ENCODE results near the gene SLC16A7. TPM values are rescaled to one million over a fixed set of nuclear protein-coding genes. Genes with fewer than 3 reads are reported as not detected.

SLC16A7 gene
- total and polyA plus RNA-seq, 9 of the 15 experiments (the other 6 are each of a cell fraction or from before 2014, with no cell fraction given): 0.18 TPM; not detected in 8

- TF ChIP-seq ZNF449 (CRISPR knock-in tag; IDR thresholded peaks at IDR 0.05) (no peak), SNRNP70 (optimal IDR thresholded peaks at IDR 0.05; ENCODE audit: low read depth, low read length) (no peak), XRCC3 (IDR thresholded peaks at IDR 0.05) (no peak), HDGF (IDR thresholded peaks at IDR 0.05) (no peak), FOXJ2 (tag; IDR thresholded peaks at IDR 0.05) (no peak), BRD9 (IDR thresholded peaks at IDR 0.05; ENCODE audit: low read depth, partially characterized antibody) (no peak), E2F3 (CRISPR knock-in tag; IDR thresholded peaks at IDR 0.05) (no peak), U2AF2 (optimal IDR thresholded peaks at IDR 0.05; ENCODE audit: low read depth, low read length) (no peak), GABPB2 (CRISPR knock-in tag; conservative IDR thresholded peaks at IDR 0.05) (no peak), ZNF77 (CRISPR knock-in tag; IDR thresholded peaks at IDR 0.05) (no peak), ZNF407 (IDR thresholded peaks at IDR 0.05; ENCODE audit: low read depth) (no peak), ZFP1 (CRISPR knock-in tag; IDR thresholded peaks at IDR 0.05) (no peak)
- TF ChIP-seq, protein P1, sequence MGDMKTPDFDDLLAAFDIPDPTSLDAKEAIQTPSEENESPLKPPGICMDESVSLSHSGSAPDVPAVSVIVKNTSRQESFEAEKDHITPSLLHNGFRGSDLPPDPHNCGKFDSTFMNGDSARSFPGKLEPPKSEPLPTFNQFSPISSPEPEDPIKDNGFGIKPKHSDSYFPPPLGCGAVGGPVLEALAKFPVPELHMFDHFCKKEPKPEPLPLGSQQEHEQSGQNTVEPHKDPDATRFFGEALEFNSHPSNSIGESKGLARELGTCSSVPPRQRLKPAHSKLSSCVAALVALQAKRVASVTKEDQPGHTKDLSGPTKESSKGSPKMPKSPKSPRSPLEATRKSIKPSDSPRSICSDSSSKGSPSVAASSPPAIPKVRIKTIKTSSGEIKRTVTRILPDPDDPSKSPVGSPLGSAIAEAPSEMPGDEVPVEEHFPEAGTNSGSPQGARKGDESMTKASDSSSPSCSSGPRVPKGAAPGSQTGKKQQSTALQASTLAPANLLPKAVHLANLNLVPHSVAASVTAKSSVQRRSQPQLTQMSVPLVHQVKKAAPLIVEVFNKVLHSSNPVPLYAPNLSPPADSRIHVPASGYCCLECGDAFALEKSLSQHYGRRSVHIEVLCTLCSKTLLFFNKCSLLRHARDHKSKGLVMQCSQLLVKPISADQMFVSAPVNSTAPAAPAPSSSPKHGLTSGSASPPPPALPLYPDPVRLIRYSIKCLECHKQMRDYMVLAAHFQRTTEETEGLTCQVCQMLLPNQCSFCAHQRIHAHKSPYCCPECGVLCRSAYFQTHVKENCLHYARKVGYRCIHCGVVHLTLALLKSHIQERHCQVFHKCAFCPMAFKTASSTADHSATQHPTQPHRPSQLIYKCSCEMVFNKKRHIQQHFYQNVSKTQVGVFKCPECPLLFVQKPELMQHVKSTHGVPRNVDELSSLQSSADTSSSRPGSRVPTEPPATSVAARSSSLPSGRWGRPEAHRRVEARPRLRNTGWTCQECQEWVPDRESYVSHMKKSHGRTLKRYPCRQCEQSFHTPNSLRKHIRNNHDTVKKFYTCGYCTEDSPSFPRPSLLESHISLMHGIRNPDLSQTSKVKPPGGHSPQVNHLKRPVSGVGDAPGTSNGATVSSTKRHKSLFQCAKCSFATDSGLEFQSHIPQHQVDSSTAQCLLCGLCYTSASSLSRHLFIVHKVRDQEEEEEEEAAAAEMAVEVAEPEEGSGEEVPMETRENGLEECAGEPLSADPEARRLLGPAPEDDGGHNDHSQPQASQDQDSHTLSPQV (IDR thresholded peaks at IDR 0.05): no peak
Measured at GRCh38 chr12:59708484-59708883, 112.7 kb downstream of the SLC16A7 start (continued).
